HG03108 (cell line): Measurements from ENCODE around the gene COQ7.

Experiments used
- ATAC-seq: cut with Tn5 transposase; IDR thresholded peaks from one replicate; pipeline ENCODE4 v1.9.1; 2021; ENCODE audit warnings: moderate library complexity; ENCODE audit not compliant: unreplicated experiment

The COQ7 gene

GRCh38 chr16:19110537-19111360 lies 43.3 kb downstream of the COQ7 start:
- no peak for ATAC-seq

GRCh38 chr16:19112099-19112407 lies 44.6 kb downstream of the COQ7 start:
- no peak for ATAC-seq

GRCh38 chr16:19113577-19114358 lies 46.4 kb downstream of the COQ7 start, which contains the start of gene ITPRIPL2:
Gene ITPRIPL2 (plus strand): TSS chr16:19113964. CDS start chr16:19114462, 498 bp downstream.
- no peak for ATAC-seq

- ATAC-seq = no peak
Measured at GRCh38 chr16:19114359-19115147, 47.1 kb downstream of the COQ7 start.

- ATAC-seq = no peak
Measured at GRCh38 chr16:19115148-19116021, 48.0 kb downstream of the COQ7 start.

- ATAC-seq = no peak
Measured at GRCh38 chr16:19116711-19117449, 49.5 kb downstream of the COQ7 start.

GRCh38 chr16:19118938-19119431 lies 51.6 kb downstream of the COQ7 start:
- no peak for ATAC-seq

- ATAC-seq = no peak
Measured at GRCh38 chr16:19119564-19119963, 52.1 kb downstream of the COQ7 start.

GRCh38 chr16:19123535-19124178 lies 56.2 kb downstream of the COQ7 start:
- no peak for ATAC-seq

- no peak for ATAC-seq
Measured at GRCh38 chr16:19126300-19126699, 58.9 kb downstream of the COQ7 start.

- ATAC-seq = peak; percentile 22
Measured at GRCh38 chr16:19127205-19127604, 59.8 kb downstream of the COQ7 start.

- ATAC-seq = peak; percentile 56
Measured at GRCh38 chr16:19127674-19128131, 60.3 kb downstream of the COQ7 start.

- ATAC-seq = no peak
Measured at GRCh38 chr16:19128454-19129200, 61.2 kb downstream of the COQ7 start.
